MG63 (cell line): Measurements from ENCODE around the gene MCM9. TPM values are rescaled to one million over a fixed set of nuclear protein-coding genes. Genes with fewer than 3 reads are reported as not detected.
"Not testable (repeated sequence)": the region's sequence is repeated elsewhere in the genome, so short reads cannot be mapped to it uniquely, and the experiment has no call there.

Experiments
- DNase-seq: peaks from one replicate; pipeline ENCODE4 v3.0.0-alpha.2; 2020
- H3K27me3 ChIP-seq: fragments of 250-450 bp; sonication (Bioruptor Pico); 2 replicates; pipeline ENCODE4 v1.5.1; 2020; ENCODE audit warnings: mild to moderate bottlenecking, moderate library complexity
- H3K36me3 ChIP-seq: fragments of 250-450 bp; sonication (Bioruptor Pico); 2 replicates; pipeline ENCODE4 v1.5.1; 2020; ENCODE audit warnings: mild to moderate bottlenecking, moderate library complexity
- H3K4me3 ChIP-seq: fragments of 250-450 bp; sonication (Bioruptor Pico); 2 replicates; pipeline ENCODE4 v1.5.1; 2020; ENCODE audit warnings: mild to moderate bottlenecking, moderate library complexity
- H3K9me3 ChIP-seq: fragments of 250-450 bp; sonication (Bioruptor Pico); 2 replicates; pipeline ENCODE4 v1.5.1; 2020; ENCODE audit warnings: mild to moderate bottlenecking, moderate library complexity
- total RNA-seq: library from RNA; depleted of rRNA; stranded (reverse); fragments of >200 nt; shearing (Covaris generic); gene quantifications from 2 replicates; pipeline ENCODE4 v1.2.3, GENCODE V29; 2014; ENCODE audit warnings: low replicate concordance

The MCM9 gene
- total RNA-seq, 1 experiment from 2014 or later: 7.9 TPM

DNA sequence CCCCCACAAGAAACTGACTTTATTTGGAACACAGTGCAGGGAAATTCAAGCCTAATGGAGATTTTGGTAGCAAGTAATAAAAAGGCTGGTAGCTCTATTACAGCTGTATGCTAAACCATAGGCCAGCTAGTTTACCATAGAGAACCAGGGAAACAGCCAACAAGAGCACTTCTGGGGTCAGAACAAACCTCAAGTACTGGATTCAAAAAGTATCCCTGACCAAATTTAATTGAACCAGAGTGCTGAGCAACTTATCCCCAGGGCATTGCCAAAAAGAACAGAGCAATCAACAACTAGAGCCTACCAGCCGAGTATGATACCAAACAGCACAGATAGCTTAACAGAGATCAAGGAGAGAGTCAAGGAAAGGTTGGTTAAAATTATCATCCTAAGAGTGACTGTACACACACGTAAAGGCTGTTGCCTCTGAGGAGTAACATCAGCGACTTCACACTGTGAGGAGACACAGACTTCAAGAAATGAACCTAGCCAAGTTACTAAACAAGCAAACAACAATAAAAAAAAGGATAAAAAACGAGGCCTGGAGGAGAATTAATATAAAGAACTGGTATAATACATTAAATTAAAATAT lies 52.5 kb downstream of the MCM9 start:
- Histone ChIP-seq H3K36me3 (peaks cover 1% of the 10 kb centered on the region; the same call in 1 of the 2 replicates), H3K9me3 (peaks cover 5% of the 10 kb centered on the region; the same call in 1 of the 2 replicates), H3K27me3 (no peaks in the 10 kb centered on the region), H3K4me3 (no peak overlapping the region)
- no peak for DNase-seq

DNA sequence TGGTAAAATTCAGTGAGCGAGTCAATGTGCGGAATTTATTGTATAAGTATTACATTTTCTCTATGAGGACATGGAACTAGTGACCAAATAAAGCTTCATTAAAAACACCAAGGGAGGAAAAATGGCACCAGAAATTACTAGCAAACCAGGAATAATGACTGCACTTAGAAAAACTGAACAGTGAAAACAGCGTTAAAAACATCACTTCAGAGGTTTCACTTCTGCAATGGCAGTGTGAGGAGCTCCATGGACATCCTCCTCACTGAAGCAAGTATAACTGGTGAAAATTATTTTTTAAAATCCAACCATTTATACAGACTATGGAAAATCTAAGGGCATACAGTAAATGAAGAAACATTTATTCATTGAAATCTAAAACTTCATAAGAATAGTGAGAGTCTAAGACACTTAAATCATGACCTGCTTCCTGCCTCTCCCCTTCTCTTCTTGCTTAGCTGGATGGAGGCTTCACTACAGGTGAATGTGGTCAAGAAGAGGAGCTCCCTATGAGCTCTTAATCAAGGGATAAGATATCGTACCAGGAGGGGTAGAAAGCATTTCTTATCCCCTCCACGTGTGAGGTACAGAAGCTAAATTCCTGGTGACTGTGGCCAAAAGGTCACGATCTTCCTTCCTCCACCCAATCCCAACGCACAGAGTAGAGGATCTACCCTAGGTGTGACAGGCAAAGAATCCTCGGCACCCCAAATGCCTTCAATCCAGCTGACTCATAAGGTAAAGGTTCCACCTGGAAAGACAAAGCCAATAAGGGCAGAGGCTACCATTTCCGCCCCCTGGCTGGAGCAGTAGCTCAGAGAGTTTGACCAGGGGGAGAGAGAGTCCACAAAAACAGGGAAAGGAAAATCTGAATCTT lies 53.3 kb downstream of the MCM9 start:
- Histone ChIP-seq H3K27me3 (no peaks in the 10 kb centered on the region), H3K4me3 (no peak overlapping the region), H3K9me3 (peaks cover 5% of the 10 kb centered on the region; the same call in 1 of the 2 replicates)

DNA sequence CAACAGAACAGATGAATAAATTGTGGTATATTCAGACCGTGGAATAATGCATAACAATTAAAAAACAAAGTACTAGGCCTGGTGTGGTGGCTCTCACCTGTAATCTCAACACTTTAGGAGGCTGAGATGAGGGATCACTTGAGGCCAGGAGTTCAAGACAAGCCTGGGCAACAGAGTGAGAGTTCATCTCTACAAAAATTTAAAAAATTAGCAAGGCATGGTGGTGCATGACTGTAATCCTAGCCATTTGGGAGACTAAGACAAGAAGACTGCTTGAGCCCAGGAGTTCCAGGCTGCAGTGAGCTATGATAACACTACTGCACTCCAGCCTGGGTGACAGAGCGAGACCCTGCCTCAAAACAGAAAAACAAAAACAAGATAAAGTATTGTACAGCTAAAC lies 57.2 kb downstream of the MCM9 start:
- peaks cover 5% of the 10 kb centered on the region; the same call in 1 of the 2 replicates for H3K9me3 ChIP-seq
- no peaks in the 10 kb centered on the region for H3K27me3 ChIP-seq
- no peak overlapping the region for H3K4me3 ChIP-seq

More for the DNA sequence above, 53.3 kb downstream of the MCM9 start:
- DNase-seq: no peak
- peaks cover 3% of the 10 kb centered on the region; the same call in 1 of the 2 replicates for H3K36me3 ChIP-seq

DNA sequence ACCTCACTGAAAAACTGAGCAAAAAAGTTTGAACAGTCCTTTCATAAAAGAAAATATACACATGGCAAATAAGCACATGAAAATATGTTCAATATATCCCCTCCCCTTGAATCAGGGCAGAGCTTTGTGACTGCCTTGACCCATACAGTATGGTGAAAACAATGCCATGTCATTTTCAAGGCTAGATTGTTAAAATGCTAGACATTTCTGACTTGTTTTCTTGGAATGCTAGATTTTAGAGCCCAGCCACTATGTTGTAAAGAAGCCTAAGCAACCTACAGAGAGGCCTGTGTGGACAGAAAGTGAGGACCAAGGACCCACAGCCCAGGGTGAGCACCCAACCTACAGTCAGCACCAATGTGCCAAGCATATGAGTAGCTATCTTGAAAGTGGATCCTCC lies 58.1 kb downstream of the MCM9 start:
- H3K9me3 ChIP-seq: peaks cover 5% of the 10 kb centered on the region; the same call in 1 of the 2 replicates
- no peaks in the 10 kb centered on the region for H3K27me3 ChIP-seq
- peaks cover 5% of the 10 kb centered on the region for H3K36me3 ChIP-seq
- no peak overlapping the region for H3K4me3 ChIP-seq
- no peak for DNase-seq

More for the DNA sequence above, 57.2 kb downstream of the MCM9 start:
- no peak for DNase-seq
- H3K36me3 ChIP-seq: peaks cover 5% of the 10 kb centered on the region

DNA sequence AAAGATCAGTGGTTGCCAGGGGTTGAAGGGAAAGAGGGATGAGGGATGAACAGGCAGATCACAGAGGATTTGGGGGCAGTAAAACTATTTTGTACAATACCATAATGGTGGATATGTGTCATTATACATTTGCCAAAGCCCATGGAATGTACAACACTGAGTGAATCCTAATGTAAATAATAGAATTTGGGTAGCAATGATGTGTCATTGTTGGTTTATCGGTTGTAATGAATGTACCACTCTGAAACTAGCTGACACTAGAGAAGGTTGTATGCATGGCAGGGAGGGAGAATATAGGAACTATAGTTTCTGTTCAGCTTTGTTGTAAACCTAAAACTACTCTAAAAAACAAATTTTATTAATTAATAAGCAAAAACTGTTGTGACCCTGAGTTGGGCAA lies 58.8 kb downstream of the MCM9 start:
- DNase-seq: no peak
- Histone ChIP-seq H3K27me3 (no peaks in the 10 kb centered on the region), H3K36me3 (peaks cover 5% of the 10 kb centered on the region), H3K4me3 (no peak overlapping the region), H3K9me3 (peaks cover 5% of the 10 kb centered on the region; the same call in 1 of the 2 replicates)

DNA sequence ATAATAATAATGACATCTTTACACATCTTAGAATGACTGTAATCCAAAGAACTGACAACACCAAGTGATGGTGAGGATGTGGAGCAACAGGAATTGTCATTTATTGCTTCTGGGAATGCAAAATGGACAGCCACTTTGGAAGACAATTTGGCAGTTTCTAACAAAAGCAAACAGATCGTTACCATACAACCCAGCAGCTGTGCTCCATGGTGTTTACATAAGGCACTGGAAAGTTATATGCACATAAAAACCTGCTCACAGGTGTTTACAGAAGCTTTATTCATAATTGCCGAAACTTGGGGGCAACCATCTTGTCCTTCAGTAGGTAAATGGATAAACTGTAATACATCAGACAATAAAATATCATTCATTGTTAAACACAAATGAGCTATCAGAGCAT lies 59.3 kb downstream of the MCM9 start:
- no peak for DNase-seq
- H3K36me3 ChIP-seq: peaks cover 5% of the 10 kb centered on the region
- peaks cover 5% of the 10 kb centered on the region; the same call in 1 of the 2 replicates for H3K9me3 ChIP-seq
- no peak overlapping the region for H3K4me3 ChIP-seq
- H3K27me3 ChIP-seq: no peaks in the 10 kb centered on the region

DNA sequence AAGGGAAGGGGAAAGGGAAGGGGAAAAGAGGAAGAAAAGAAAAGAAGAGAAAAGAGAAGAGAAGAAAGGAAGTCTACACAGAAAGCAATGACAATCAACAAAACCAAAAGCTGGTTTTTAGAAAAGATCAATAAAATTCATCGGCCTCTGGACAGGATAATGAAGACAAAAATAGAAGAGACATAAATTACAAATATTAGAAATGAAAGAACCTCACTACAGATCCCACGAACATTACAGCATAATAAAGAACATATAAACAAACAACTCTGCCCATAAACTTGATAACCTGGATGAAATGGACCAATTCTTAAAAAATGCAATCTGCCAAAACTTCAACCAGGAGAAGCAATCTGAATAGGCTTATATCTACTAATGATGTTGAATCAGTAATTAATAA lies 61.7 kb downstream of the MCM9 start:
- H3K9me3 ChIP-seq: no peaks in the 10 kb centered on the region
- H3K36me3 ChIP-seq: peaks cover 5% of the 10 kb centered on the region
- DNase-seq: no peak
- H3K27me3 ChIP-seq: no peaks in the 10 kb centered on the region
- H3K4me3 ChIP-seq: no peak overlapping the region

DNA sequence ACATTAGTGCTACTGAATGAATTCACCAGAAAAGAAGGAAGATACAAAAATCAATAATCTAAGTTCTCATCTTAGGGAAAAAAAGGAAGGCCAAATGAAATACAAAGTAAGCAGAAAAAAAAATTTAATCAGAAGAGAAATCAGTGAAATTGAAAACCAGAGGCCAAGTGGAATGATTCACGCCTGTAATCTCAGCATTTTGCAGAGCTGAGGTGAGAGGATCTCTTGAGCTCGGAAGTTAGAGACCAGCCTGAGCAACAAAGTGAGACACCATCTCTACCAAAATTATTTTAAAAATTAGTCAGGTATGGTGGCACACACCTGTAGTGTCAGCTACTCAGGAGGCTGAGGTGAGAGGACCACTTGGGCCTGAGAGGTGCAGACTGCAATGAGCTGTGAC lies 62.2 kb downstream of the MCM9 start:
- H3K9me3 ChIP-seq: no peaks in the 10 kb centered on the region
- no peaks in the 10 kb centered on the region for H3K27me3 ChIP-seq
- no peak for DNase-seq
- H3K4me3 ChIP-seq: no peak overlapping the region
- peaks cover 5% of the 10 kb centered on the region for H3K36me3 ChIP-seq

DNA sequence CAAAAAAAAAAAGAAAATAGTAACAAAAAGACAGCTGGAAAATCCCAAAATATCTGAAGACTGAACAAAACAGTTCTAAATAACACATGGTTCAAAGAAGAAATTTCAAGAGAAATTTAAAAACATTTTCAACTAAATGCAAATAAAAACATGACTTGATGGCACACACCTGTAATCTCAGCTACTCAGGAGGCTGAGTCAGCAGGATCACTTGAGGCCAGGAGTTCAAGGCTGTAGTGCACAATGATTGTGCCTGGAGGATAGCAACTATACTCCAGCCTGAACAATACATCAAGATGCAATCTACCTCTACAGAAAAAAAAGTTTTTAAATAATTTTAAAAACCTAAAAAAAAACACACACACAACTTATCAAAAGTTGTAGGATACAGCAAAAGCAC lies 62.6 kb downstream of the MCM9 start:
- Histone ChIP-seq H3K4me3 (no peak overlapping the region), H3K27me3 (no peaks in the 10 kb centered on the region), H3K9me3 (no peaks in the 10 kb centered on the region; the same call in 1 of the 2 replicates), H3K36me3 (peaks cover 3% of the 10 kb centered on the region)
- no peak for DNase-seq

DNA sequence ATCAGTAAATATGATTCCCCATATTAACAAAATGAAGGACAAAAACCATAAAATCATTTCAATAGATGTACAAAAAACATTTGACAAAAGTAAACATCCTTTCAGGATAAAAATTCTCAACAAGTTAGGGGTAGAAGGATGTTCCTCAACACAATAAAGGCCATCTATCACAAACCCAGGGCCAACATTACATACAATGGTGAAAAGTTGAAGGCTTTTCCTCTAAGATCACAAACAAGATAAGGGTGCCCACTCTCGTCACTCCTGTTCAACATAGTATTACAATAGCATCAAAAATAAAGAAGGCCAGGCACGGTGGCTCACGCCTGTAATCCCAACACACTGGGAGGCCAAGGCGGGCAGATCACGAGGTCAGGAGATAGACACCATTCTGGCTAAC lies 63.6 kb downstream of the MCM9 start:
- no peak for DNase-seq
- Histone ChIP-seq H3K27me3 (no peaks in the 10 kb centered on the region), H3K36me3 (peaks cover 2% of the 10 kb centered on the region; the same call in 1 of the 2 replicates), H3K4me3 (no peak overlapping the region), H3K9me3 (peaks cover 2% of the 10 kb centered on the region)

DNA sequence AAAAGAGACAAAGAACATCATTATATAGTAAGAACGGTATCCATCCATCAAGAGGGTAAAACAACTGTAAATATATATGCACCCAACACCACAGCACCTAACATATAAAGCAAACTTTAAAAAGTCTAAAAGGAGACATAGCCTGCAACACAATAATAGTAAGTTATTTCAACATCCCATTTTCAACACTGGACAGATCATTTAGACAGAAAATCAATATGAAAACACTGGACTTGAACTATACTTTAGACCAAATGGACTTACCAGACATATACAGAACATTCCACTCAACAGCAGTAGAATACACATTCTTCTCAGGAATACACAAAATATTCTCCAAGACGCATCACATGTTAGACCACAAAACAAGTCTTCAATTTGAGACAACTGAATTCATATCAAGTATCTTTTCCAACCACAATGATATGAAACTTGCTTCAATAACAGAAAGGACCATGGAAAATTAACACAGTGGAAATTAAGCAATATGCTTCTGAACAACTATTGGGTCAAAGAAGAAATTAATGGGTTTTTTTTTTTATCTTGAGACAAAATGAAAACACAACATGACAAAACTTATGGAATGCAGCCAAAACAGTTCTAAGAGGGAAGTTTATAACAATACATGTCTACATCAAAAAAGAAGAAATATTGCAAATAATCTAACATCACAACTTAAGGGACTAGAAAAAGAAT lies 64.9 kb downstream of the MCM9 start:
- Histone ChIP-seq H3K27me3 (no peaks in the 10 kb centered on the region), H3K36me3 (peaks cover 2% of the 10 kb centered on the region; the same call in 1 of the 2 replicates), H3K9me3 (peaks cover 2% of the 10 kb centered on the region), H3K4me3 (no peak overlapping the region)
- DNase-seq: no peak

DNA sequence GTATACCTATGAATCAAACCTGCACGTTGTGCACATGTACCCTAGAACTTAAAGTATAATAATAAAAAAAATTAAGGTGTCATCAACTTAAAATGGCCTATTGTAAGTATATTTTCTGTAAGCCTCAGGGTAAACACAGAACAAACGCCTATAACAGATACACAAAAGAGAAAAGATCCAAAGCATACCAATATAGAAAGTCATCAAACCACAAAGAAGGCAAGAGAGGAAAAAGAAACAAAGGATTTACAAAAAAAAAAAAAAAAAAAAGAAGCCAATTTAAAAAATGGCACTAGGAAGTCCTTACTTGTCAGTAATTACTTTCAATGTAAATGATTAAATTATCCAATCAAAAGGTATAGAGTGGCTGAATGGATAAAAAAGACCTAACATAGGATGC lies 65.6 kb downstream of the MCM9 start:
- Histone ChIP-seq H3K27me3 (no peaks in the 10 kb centered on the region), H3K4me3 (no peak overlapping the region), H3K36me3 (no peaks in the 10 kb centered on the region), H3K9me3 (peaks cover 2% of the 10 kb centered on the region)
- DNase-seq: no peak

DNA sequence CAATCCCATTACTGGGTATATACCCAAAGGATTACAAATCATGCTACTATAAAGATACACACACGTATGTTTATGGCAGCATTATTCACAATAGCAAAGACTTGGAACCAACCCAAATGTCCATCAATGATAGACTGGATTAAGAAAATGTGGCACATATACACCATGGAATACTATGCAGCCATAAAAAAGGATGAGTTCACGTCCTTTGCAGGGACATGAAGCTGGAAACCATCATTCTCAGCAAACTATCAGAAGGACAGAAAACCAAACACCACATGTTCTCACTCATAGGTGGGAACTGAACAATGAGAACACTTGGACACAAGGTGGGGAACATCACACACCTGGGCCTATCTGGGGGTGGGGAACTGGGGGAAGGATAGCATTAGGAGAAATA lies 66.1 kb downstream of the MCM9 start:
- H3K36me3 ChIP-seq, H3K4me3 ChIP-seq, DNase-seq, H3K27me3 ChIP-seq, H3K9me3 ChIP-seq: not testable (repeated sequence)

DNA sequence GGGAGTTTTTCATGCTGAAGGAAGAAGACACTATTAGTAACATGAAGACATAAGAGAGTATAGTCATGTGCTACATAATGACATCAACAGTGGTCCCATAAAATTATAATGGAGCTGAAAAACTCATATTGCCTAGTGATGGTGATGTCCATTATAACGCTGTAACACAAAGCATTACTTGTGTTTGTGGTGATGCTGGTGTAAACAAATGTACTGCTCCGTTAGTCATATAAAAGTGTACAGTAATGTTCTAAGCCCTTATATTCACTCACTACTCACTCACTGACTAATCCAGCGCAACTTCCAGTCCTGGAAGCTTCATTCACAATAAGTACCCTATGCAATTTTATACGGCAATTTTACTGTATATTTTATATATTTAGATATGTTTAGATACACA lies 67.8 kb downstream of the MCM9 start:
- Histone ChIP-seq H3K27me3 (no peaks in the 10 kb centered on the region), H3K36me3 (peaks cover 3% of the 10 kb centered on the region; the same call in 1 of the 2 replicates), H3K4me3 (no peak overlapping the region), H3K9me3 (peaks cover 2% of the 10 kb centered on the region)
- DNase-seq: no peak

DNA sequence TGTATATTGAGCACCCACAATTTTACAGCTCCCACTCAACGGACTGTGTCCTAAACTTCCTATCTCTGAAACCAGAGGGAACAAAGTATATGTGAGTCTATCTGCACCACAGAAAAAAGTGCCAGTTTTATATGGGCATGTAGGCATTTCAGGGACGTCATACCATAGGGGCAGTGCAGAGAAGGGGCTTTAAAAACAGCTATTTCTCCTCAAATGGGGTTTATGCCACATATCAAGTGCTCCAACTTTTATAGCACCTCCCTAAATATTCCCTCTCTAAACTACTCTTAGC lies 69.9 kb downstream of the MCM9 start:
- no peak for DNase-seq
- Histone ChIP-seq H3K4me3 (no peak overlapping the region), H3K9me3 (peaks cover 2% of the 10 kb centered on the region), H3K36me3 (peaks cover 3% of the 10 kb centered on the region; the same call in 1 of the 2 replicates), H3K27me3 (no peaks in the 10 kb centered on the region)

DNA sequence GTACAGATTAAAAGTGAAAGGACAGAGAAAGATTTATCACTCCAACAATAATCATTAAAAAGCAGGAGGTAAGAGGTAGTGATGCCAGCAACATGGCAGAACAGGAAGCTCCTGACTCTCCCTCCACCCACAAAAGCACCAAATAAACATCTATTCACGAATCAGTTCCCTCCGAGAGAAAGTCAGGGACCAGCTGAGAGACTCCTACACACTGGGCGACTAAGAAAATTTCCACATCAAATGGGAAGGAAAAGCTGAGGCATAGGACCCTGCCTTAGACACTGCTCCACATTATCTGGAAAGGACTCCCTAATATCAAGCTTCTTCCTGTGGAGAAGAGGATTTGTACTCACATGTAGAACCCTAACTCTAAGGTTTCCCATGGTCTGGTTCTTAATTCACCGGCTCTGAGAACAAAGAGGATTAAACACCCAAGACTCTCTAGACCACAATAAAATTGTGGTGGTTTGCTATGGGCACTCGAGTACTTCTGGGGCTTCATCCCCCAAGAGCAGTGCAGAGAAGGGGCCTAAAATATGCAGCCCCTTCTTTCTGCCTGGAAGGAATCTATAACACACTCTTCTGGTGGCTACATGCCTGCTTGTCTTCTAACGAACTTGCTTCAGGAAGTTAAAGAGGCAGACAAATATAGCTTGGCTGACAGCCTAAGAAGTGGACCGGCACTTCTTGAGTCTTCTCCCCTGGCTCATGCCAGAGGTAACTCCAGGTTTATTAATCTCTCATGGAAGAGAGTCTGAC lies 70.4 kb downstream of the MCM9 start:
- H3K4me3 ChIP-seq: no peak overlapping the region
- H3K9me3 ChIP-seq: peaks cover 2% of the 10 kb centered on the region
- no peak for DNase-seq
- peaks cover 3% of the 10 kb centered on the region; the same call in 1 of the 2 replicates for H3K36me3 ChIP-seq
- no peaks in the 10 kb centered on the region for H3K27me3 ChIP-seq
